ENCODE results near the gene HAND1. TPM values are rescaled to one million over a fixed set of nuclear protein-coding genes. Genes with fewer than 3 reads are reported as not detected.

HAND1 gene
- total RNA-seq, 1 donor from 2014 or later = not detected

DNA sequence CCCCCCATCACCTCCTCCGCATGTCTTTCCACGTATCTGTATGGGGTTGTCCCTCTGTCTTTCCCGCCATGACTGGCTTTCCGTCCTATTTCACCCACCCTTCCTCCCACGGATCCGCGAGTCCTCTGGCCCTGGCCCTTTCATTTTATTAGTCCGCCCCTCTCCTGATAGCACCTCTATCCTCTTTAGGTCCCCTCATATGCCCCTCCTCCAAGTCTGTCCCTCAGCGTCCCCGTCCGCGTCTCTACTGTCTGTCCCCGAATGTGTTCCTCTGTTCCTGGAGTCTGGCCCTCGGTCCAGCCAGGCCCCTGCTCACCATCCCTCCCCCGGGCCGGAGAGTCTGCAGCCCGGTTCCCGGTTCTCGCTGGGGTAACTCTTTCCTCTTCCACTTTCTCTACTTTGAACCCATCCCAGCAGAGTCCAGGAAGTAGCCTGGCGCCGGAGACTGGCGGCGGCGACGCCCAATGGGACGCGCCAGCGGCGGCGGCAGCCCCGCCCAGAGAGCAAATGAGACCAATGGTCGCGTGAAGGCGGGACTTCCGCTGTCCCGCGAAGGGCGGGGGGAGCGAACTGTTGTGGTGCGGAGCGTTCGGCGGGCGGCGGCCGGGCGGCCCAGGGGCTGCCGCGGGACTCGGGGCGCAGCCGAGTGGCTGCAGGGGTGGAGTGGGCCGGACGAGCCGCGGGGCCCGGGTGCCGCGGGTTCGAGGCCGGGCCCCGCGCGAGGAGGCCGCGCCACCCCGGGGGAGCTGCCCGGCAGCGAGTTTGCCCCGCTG is 32.4 kb downstream of the HAND1 start, which contains the start of gene SAP30L:
TSS of gene SAP30L (plus strand) at position 576 of the 773 bp plus-strand sequence. CDS start 608 bp downstream, outside the sequence.
- TF ChIP-seq, protein P1, sequence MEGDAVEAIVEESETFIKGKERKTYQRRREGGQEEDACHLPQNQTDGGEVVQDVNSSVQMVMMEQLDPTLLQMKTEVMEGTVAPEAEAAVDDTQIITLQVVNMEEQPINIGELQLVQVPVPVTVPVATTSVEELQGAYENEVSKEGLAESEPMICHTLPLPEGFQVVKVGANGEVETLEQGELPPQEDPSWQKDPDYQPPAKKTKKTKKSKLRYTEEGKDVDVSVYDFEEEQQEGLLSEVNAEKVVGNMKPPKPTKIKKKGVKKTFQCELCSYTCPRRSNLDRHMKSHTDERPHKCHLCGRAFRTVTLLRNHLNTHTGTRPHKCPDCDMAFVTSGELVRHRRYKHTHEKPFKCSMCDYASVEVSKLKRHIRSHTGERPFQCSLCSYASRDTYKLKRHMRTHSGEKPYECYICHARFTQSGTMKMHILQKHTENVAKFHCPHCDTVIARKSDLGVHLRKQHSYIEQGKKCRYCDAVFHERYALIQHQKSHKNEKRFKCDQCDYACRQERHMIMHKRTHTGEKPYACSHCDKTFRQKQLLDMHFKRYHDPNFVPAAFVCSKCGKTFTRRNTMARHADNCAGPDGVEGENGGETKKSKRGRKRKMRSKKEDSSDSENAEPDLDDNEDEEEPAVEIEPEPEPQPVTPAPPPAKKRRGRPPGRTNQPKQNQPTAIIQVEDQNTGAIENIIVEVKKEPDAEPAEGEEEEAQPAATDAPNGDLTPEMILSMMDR (IDR thresholded peaks at IDR 0.05; ENCODE audit: insufficient read depth, low read length, poor library complexity, severe bottlenecking) = no peak
- no peaks in the 10 kb centered on the region for H3K36me3 ChIP-seq (ENCODE audit: control insufficient read depth, insufficient read depth, low read length)
- no peaks in the 10 kb centered on the region for H3K27me3 ChIP-seq (ENCODE audit: control insufficient read depth, insufficient read depth, low read length)
- peak; percentile 71 for DNase-seq (ENCODE audit: low read depth)
- H3K4me3 ChIP-seq (ENCODE audit: low read depth, low read length) = peak within 1 kb of the TSS; percentile 60

GRCh38 chr5:154444556-154445421 is 33.2 kb downstream of the HAND1 start:
- TF ChIP-seq, protein P1 (IDR thresholded peaks at IDR 0.05; ENCODE audit: insufficient read depth, low read length, poor library complexity, severe bottlenecking) = no peak
- H3K36me3 ChIP-seq (ENCODE audit: control insufficient read depth, insufficient read depth, low read length) = no peaks in the 10 kb centered on the region
- DNase-seq (ENCODE audit: low read depth) = no peak

DNA sequence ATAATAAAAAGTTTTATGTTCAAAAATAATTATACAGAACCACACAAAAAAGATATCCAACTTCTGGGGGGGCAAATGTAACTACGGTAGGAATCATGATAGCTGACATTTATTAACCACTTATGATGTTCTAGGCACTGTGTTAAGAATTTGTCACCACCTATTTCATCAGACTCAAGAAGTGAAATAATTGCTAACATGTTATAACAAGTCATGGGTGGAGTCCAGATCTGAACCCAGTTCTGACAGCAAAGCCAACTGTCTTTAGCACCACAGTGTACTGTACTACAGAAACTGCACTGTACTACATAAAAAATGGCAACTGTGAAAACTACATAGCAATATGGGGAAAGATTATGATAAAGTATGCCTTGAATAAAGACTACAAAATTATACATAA is 35.2 kb downstream of the HAND1 start:
- no peak for DNase-seq (ENCODE audit: low read depth)
- H3K27me3 ChIP-seq (ENCODE audit: control insufficient read depth, insufficient read depth, low read length) = no peaks in the 10 kb centered on the region
- H3K4me3 ChIP-seq (ENCODE audit: low read depth, low read length) = no peak overlapping the region
- TF ChIP-seq, protein P1 (IDR thresholded peaks at IDR 0.05; ENCODE audit: insufficient read depth, low read length, poor library complexity, severe bottlenecking) = no peak
- no peaks in the 10 kb centered on the region for H3K36me3 ChIP-seq (ENCODE audit: control insufficient read depth, insufficient read depth, low read length)

More at GRCh38 chr5:154444556-154445421, 33.2 kb downstream of the HAND1 start:
- H3K27me3 ChIP-seq (ENCODE audit: control insufficient read depth, insufficient read depth, low read length) = no peaks in the 10 kb centered on the region
- H3K4me3 ChIP-seq (ENCODE audit: low read depth, low read length) = peak overlapping the region; percentile 60

DNA sequence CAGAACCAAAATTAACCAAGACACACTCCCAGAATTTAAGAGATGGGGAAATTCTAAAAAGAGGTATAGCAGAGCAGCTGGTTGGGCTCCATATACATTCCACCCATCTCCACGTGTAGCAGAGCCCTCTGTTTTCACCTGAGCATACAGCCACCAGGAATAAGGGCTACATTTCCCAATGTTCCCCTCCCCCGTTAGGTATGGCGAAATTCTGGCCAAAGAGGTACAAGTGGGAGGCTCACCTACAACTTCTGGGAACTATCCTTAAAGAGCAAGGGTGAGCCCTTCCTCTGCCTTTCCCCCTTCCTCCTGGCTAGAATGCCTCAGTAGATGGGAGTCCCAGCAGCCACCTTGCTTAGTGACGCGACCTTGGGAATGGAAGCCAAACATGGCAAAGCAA is 37.5 kb downstream of the HAND1 start:
- Histone ChIP-seq H3K4me3 (ENCODE audit: low read depth, low read length) (no peak overlapping the region), H3K36me3 (ENCODE audit: control insufficient read depth, insufficient read depth, low read length) (no peaks in the 10 kb centered on the region), H3K27me3 (ENCODE audit: control insufficient read depth, insufficient read depth, low read length) (no peaks in the 10 kb centered on the region)
- DNase-seq (ENCODE audit: low read depth) = no peak
- TF ChIP-seq, protein P1 (IDR thresholded peaks at IDR 0.05; ENCODE audit: insufficient read depth, low read length, poor library complexity, severe bottlenecking) = no peak

DNA sequence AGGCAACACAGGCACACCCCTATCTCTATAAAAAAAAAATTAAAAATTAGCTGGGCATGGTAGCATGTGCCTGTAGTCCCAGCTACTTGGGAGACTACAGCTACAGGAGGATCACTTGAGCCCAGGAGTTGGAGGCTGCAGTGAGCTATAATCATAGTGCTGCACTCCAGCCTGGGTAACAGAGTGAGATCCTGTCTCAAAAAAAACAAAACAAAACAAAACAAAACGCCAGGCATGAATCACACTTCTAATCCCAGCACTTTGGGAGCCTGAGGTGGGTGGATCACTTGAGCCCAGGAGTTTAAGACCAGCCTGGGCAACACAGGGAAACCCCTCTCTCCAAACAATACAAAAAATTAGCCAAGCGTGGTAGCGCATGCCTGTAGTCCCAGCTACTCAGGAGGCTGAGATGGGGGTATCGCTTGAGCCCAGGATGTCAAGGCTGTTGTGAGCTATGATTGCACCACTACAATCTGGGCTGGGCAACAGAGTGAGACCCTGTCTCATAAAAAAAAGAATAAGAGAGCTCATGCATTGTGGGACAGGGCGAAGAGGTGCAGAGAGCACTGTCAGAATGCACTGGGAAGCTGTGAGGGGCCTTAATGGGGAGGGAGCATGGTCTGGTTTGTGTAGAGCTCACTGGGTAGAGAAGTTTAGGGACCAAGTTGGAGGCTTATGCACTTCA is 40.6 kb downstream of the HAND1 start:
- no peaks in the 10 kb centered on the region for H3K36me3 ChIP-seq (ENCODE audit: control insufficient read depth, insufficient read depth, low read length)
- no peak for DNase-seq (ENCODE audit: low read depth)
- H3K27me3 ChIP-seq (ENCODE audit: control insufficient read depth, insufficient read depth, low read length) = no peaks in the 10 kb centered on the region
- H3K4me3 ChIP-seq (ENCODE audit: low read depth, low read length) = no peak overlapping the region
- TF ChIP-seq, protein P1 (IDR thresholded peaks at IDR 0.05; ENCODE audit: insufficient read depth, low read length, poor library complexity, severe bottlenecking) = no peak
